Parathyroid adenoma (tissue), 2 donors: ENCODE results near the gene CACYBP.

ENCODE experiments used
- H2AFZ ChIP-seq: fragments of 300-600 bp; sonication (generic); one replicate; pipeline ENCODE4 v1.7.0; 2017; ENCODE audit warnings: antibody characterized with exemption, mild to moderate bottlenecking
- H3K27ac ChIP-seq: fragments of 300-600 bp; sonication (generic); one replicate; pipeline ENCODE4 v1.7.0; 2017
- H3K27me3 ChIP-seq: fragments of 300-600 bp; sonication (generic); one replicate; pipeline ENCODE4 v1.7.0; 2017; ENCODE audit warnings: low read length; ENCODE audit not compliant: control insufficient read depth, insufficient read depth
- H3K36me3 ChIP-seq: fragments of 300-600 bp; sonication (generic); one replicate; pipeline ENCODE4 v1.7.0; 2017; ENCODE audit warnings: low read length; ENCODE audit not compliant: control insufficient read depth, insufficient read depth
- H3K4me1 ChIP-seq: fragments of 300-600 bp; sonication (generic); one replicate; pipeline ENCODE4 v1.7.0; 2017; ENCODE audit warnings: control low read depth
- H3K4me2 ChIP-seq: fragments of 300-600 bp; sonication (generic); one replicate; pipeline ENCODE4 v1.7.0; 2017; ENCODE audit warnings: low read length
- H3K4me3 ChIP-seq: fragments of 300-600 bp; sonication (generic); one replicate; pipeline ENCODE4 v1.7.0; 2017; ENCODE audit warnings: low read depth, low read length
- H3K79me2 ChIP-seq: fragments of 300-600 bp; sonication (generic); one replicate; pipeline ENCODE4 v1.7.0; 2017; ENCODE audit warnings: control low read depth
- H3K9ac ChIP-seq: fragments of 300-600 bp; sonication (generic); one replicate; pipeline ENCODE4 v1.7.0; 2017; ENCODE audit warnings: mild to moderate bottlenecking
- H3K9me3 ChIP-seq: fragments of 300-600 bp; sonication (generic); one replicate; pipeline ENCODE4 v1.7.0; 2017; ENCODE audit warnings: low read length; ENCODE audit not compliant: control insufficient read depth
- CTCF ChIP-seq: fragments of 300-600 bp; sonication (generic); IDR thresholded peaks from one replicate; pipeline ENCODE4 v1.7.0; 2017; ENCODE audit warnings: antibody characterized with exemption, mild to moderate bottlenecking
- donor health status: primary hyperparathyroidism.

Gene CACYBP

GRCh38 chr1:174954671-174955669, 44.8 kb upstream of the CACYBP start:
- no peak overlapping the region for H3K27ac ChIP-seq
- H3K9me3 ChIP-seq = no peaks in the 10 kb centered on the region
- peaks cover 10% of the 10 kb centered on the region for H3K4me1 ChIP-seq

GRCh38 chr1:174956086-174956485, 43.7 kb upstream of the CACYBP start:
- Histone ChIP-seq H3K9ac (no peak overlapping the region), H3K4me1 (peaks cover 10% of the 10 kb centered on the region), H3K27me3 (no peaks in the 10 kb centered on the region), H3K9me3 (no peaks in the 10 kb centered on the region), H3K4me2 (no peak overlapping the region), H3K36me3 (no peaks in the 10 kb centered on the region), H3K4me3 (no peak overlapping the region), H2AFZ (no peak overlapping the region), H3K79me2 (no peaks in the 10 kb centered on the region), H3K27ac (no peak overlapping the region)
- TF ChIP-seq CTCF = no peak

More at GRCh38 chr1:174954671-174955669, 44.8 kb upstream of the CACYBP start:
- Histone ChIP-seq H3K4me3 (no peak overlapping the region), H3K27me3 (no peaks in the 10 kb centered on the region), H3K36me3 (no peaks in the 10 kb centered on the region), H3K4me2 (no peak overlapping the region), H3K79me2 (no peaks in the 10 kb centered on the region), H2AFZ (peak overlapping the region; percentile 35), H3K9ac (no peak overlapping the region)
- TF ChIP-seq CTCF = no peak

- Histone ChIP-seq H2AFZ (no peak overlapping the region), H3K4me2 (no peak overlapping the region), H3K27ac (no peak overlapping the region), H3K4me1 (peaks cover 10% of the 10 kb centered on the region), H3K9ac (no peak overlapping the region), H3K79me2 (no peaks in the 10 kb centered on the region), H3K27me3 (no peaks in the 10 kb centered on the region), H3K36me3 (no peaks in the 10 kb centered on the region), H3K9me3 (no peaks in the 10 kb centered on the region), H3K4me3 (no peak overlapping the region)
- no peak for TF ChIP-seq CTCF
Observed at GRCh38 chr1:174956976-174957375, 42.8 kb upstream of the CACYBP start.

GRCh38 chr1:174957829-174958228, 41.9 kb upstream of the CACYBP start:
- Histone ChIP-seq H3K4me2 (no peak overlapping the region), H3K27me3 (no peaks in the 10 kb centered on the region), H3K79me2 (no peaks in the 10 kb centered on the region), H3K9me3 (no peaks in the 10 kb centered on the region), H2AFZ (no peak overlapping the region), H3K9ac (no peak overlapping the region), H3K27ac (no peak overlapping the region), H3K36me3 (no peaks in the 10 kb centered on the region), H3K4me3 (no peak overlapping the region), H3K4me1 (peaks cover 10% of the 10 kb centered on the region)
- no peak for TF ChIP-seq CTCF
